HepG2 (cell line): ENCODE data around the gene GBE1. TPM values are rescaled to one million over a fixed set of nuclear protein-coding genes. Genes with fewer than 3 reads are reported as not detected.
A peak's percentile ranks its signal among the peaks of the same experiment; 100 is the strongest.

Experiments used
- ELF4 ChIP-seq: sonication (generic); formaldehyde crosslinking; IDR thresholded peaks from 2 replicates; pipeline ENCODE4 v1.5.0; 2020; ENCODE audit warnings: missing genetic modification reagents, mild to moderate bottlenecking, moderate library complexity, borderline replicate concordance
- FOXC1 ChIP-seq: sonication (generic); formaldehyde crosslinking; IDR thresholded peaks from 2 replicates; pipeline ENCODE4 v1.8.0; 2022; ENCODE audit warnings: mild to moderate bottlenecking, missing genetic modification reagents, borderline replicate concordance
- HMGA1 ChIP-seq: sonication (generic); formaldehyde crosslinking; conservative IDR thresholded peaks from 2 replicates; pipeline ENCODE4 v1.4.0; 2020; ENCODE audit warnings: missing genetic modification reagents
- HNRNPK ChIP-seq: fragments of 200-400 bp; formaldehyde crosslinking; IDR thresholded peaks from 2 replicates; pipeline ENCODE4 v1.6.1; 2018; ENCODE audit warnings: low read length, low read depth, moderate library complexity, mild to moderate bottlenecking; ENCODE audit not compliant: poor library complexity, severe bottlenecking
- JDP2 ChIP-seq: sonication (generic); formaldehyde crosslinking; IDR thresholded peaks from 2 replicates; pipeline ENCODE4 v1.8.1; 2022; ENCODE audit warnings: missing genetic modification reagents, borderline replicate concordance
- KMT2A ChIP-seq: sonication (generic); formaldehyde crosslinking; IDR thresholded peaks from 2 replicates; pipeline ENCODE4 v1.4.0; 2020; ENCODE audit warnings: missing genetic modification reagents
- MZF1 ChIP-seq: sonication (generic); formaldehyde crosslinking; IDR thresholded peaks from 2 replicates; pipeline ENCODE4 v1.8.1; 2023; ENCODE audit warnings: mild to moderate bottlenecking, missing genetic modification reagents, borderline replicate concordance
- NCOA5 ChIP-seq: sonication (generic); formaldehyde crosslinking; IDR thresholded peaks from 2 replicates; pipeline ENCODE4 v1.4.0; 2020; ENCODE audit warnings: missing genetic modification reagents
- RBAK ChIP-seq: sonication (generic); formaldehyde crosslinking; IDR thresholded peaks from 2 replicates; pipeline ENCODE4 v1.5.1; 2020; ENCODE audit warnings: mild to moderate bottlenecking, missing genetic modification reagents
- RFX5 ChIP-seq: IDR thresholded peaks from 2 replicates; pipeline ENCODE4 v1.6.1; 2011; ENCODE audit warnings: low read depth, low read length, improper control_type of control experiment
- SMARCC2 ChIP-seq: fragments of 450-650 bp; IDR thresholded peaks from 2 replicates; pipeline ENCODE4 v1.6.1; 2017; ENCODE audit warnings: antibody characterized with exemption, mild to moderate bottlenecking
- TBL1XR1 ChIP-seq: fragments of 150-350 bp; IDR thresholded peaks from 2 replicates; pipeline ENCODE4 v1.6.1; 2014; ENCODE audit warnings: borderline replicate concordance, low read length; ENCODE audit not compliant: partially characterized antibody
- YY1 ChIP-seq: IDR thresholded peaks from 2 replicates; pipeline ENCODE4 v1.6.1; 2011; ENCODE audit warnings: low read length, low read depth, moderate library complexity, mild to moderate bottlenecking; ENCODE audit not compliant: insufficient read depth, insufficient replicate concordance
- ZFP36L1 ChIP-seq: sonication (generic); formaldehyde crosslinking; IDR thresholded peaks from 2 replicates; pipeline ENCODE4 v1.8.0; 2022; ENCODE audit warnings: mild to moderate bottlenecking, missing genetic modification reagents, moderate library complexity
- ZNF160 ChIP-seq: sonication (generic); formaldehyde crosslinking; IDR thresholded peaks from 2 replicates; pipeline ENCODE4 v1.8.0; 2022; ENCODE audit warnings: mild to moderate bottlenecking, inconsistent platforms, missing genetic modification reagents
- ZNF263 ChIP-seq: sonication (generic); formaldehyde crosslinking; IDR thresholded peaks from 2 replicates; pipeline ENCODE4 v1.4.0; 2020; ENCODE audit warnings: missing genetic modification reagents
- ZNF282 ChIP-seq: fragments of 450-650 bp; IDR thresholded peaks from 2 replicates; pipeline ENCODE4 v1.6.1; 2018; ENCODE audit not compliant: partially characterized antibody
- ZNF296 ChIP-seq: sonication (generic); formaldehyde crosslinking; conservative IDR thresholded peaks from 2 replicates; pipeline ENCODE4 v1.5.0; 2020; ENCODE audit warnings: mild to moderate bottlenecking, missing genetic modification reagents
- ZNF382 ChIP-seq: sonication (generic); formaldehyde crosslinking; IDR thresholded peaks from 2 replicates; pipeline ENCODE4 v1.5.0; 2020; ENCODE audit warnings: missing genetic modification reagents, mild to moderate bottlenecking, borderline replicate concordance
- ZNF460 ChIP-seq: sonication (generic); formaldehyde crosslinking; IDR thresholded peaks from 2 replicates; pipeline ENCODE4 v1.5.1; 2020; ENCODE audit warnings: missing genetic modification reagents, mild to moderate bottlenecking, borderline replicate concordance
- ZNF597 ChIP-seq: sonication (generic); formaldehyde crosslinking; IDR thresholded peaks from 2 replicates; pipeline ENCODE4 v1.5.0; 2020; ENCODE audit warnings: missing genetic modification reagents
- ZNF780A ChIP-seq: sonication (generic); formaldehyde crosslinking; IDR thresholded peaks from 2 replicates; pipeline ENCODE4 v1.8.0; 2022; ENCODE audit warnings: mild to moderate bottlenecking, missing genetic modification reagents, moderate library complexity
- polyA plus RNA-seq, 8 experiments: library from polyadenylated mRNA; depleted of rRNA in 3 of 8; stranded (reverse) in 7 of 8; unstranded in 1 of 8; fragments of >200 nt; fragmentation: Illumina TruSeq in 4 of 8; extraction: Trizol in 4 of 8; gene quantifications; 2 replicates each; pipeline versions ENCODE4 v1.2.1 to v1.2.3, GENCODE V29; 2011 to 2016; ENCODE audit warnings: low read depth in 4 of 8, missing spikeins in 1 of 8, mixed read lengths in 1 of 8; ENCODE audit not compliant: insufficient read depth in 1 of 8
- total RNA-seq, 5 experiments: library from RNA; depleted of rRNA; stranded (reverse); fragments of >200 nt; fragmentation: Illumina TruSeq; extraction: Trizol; gene quantifications; 2 replicates each; pipeline ENCODE4 v1.2.3, GENCODE V29; 2016; ENCODE audit warnings: low read depth in 1 of 5
- TF ChIP-seq, protein P1 (sequence below): sonication (generic); formaldehyde crosslinking; IDR thresholded peaks from 2 replicates; pipeline ENCODE4 v1.5.1; 2020; ENCODE audit warnings: mild to moderate bottlenecking, missing genetic modification reagents
- TF ChIP-seq, protein P2 (sequence below): IDR thresholded peaks from 2 replicates; pipeline ENCODE4 v1.6.1; 2016

The GBE1 gene
- total and polyA plus RNA-seq, 2 of the 13 experiments (the other 11 are each of a cell fraction or from before 2014, with no cell fraction given): 22.9 to 36.1 TPM

GRCh38 chr3:81760924-81761903, at the start of gene GBE1 (continued):
- TF ChIP-seq, protein P1, sequence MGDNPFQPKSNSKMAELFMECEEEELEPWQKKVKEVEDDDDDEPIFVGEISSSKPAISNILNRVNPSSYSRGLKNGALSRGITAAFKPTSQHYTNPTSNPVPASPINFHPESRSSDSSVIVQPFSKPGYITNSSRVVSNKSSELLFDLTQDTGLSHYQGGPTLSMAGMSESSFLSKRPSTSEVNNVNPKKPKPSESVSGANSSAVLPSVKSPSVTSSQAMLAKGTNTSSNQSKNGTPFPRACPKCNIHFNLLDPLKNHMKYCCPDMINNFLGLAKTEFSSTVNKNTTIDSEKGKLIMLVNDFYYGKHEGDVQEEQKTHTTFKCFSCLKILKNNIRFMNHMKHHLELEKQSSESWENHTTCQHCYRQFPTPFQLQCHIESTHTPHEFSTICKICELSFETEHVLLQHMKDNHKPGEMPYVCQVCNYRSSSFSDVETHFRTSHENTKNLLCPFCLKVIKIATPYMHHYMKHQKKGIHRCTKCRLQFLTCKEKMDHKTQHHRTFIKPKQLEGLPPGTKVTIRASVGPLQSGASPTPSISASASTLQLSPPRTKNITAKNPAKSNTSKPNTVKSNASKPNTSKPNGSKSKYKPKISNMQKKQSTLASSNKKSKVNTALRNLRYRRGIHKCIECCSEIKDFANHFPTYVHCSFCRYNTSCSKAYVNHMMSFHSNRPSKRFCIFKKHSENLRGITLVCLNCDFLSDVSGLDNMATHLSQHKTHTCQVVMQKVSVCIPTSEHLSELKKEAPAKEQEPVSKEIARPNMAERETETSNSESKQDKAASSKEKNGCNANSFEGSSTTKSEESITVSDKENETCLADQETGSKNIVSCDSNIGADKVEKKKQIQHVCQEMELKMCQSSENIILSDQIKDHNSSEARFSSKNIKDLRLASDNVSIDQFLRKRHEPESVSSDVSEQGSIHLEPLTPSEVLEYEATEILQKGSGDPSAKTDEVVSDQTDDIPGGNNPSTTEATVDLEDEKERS (CRISPR knock-in tag): peak; percentile 87
- TF ChIP-seq ZNF160 (peak; percentile 92), JDP2 (CRISPR knock-in tag) (no peak), ZNF282 (no peak), RBAK (CRISPR knock-in tag) (no peak), MZF1 (CRISPR knock-in tag) (peak; percentile 50; the same call in 1 of the 2 replicates), RFX5 (peak; percentile 33; the same call in 1 of the 2 replicates), SMARCC2 (no peak), NCOA5 (CRISPR knock-in tag) (peak; percentile 86; the same call in 1 of the 2 replicates), ZNF597 (CRISPR knock-in tag) (0 out of 2 replicates have a peak, but pooled peaks have one; percentile 77), ZNF296 (CRISPR knock-in tag) (no peak), KMT2A (CRISPR knock-in tag) (peak; percentile 93), ZNF460 (CRISPR knock-in tag) (peak; percentile 17; the same call in 1 of the 2 replicates), ZFP36L1 (CRISPR knock-in tag) (peak; percentile 70; the same call in 1 of the 2 replicates), TBL1XR1 (no peak), HNRNPK (no peak), YY1 (peak; percentile 93), ZNF263 (CRISPR knock-in tag) (peak; percentile 66; the same call in 1 of the 2 replicates), ZNF780A (no peak), HMGA1 (CRISPR knock-in tag) (no peak), FOXC1 (CRISPR knock-in tag) (peak; percentile 94), ELF4 (0 out of 2 replicates have a peak, but pooled peaks have one; percentile 33), ZNF382 (CRISPR knock-in tag) (no peak)
- TF ChIP-seq, protein P2, sequence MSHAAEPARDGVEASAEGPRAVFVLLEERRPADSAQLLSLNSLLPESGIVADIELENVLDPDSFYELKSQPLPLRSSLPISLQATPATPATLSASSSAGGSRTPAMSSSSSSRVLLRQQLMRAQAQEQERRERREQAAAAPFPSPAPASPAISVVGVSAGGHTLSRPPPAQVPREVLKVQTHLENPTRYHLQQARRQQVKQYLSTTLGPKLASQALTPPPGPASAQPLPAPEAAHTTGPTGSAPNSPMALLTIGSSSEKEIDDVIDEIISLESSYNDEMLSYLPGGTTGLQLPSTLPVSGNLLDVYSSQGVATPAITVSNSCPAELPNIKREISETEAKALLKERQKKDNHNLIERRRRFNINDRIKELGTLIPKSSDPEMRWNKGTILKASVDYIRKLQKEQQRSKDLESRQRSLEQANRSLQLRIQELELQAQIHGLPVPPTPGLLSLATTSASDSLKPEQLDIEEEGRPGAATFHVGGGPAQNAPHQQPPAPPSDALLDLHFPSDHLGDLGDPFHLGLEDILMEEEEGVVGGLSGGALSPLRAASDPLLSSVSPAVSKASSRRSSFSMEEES (CRISPR knock-in tag): peak; percentile 21; the same call in 1 of the 2 replicates
